ENCODE data around the gene TMC3. TPM values are rescaled to one million over a fixed set of nuclear protein-coding genes. Genes with fewer than 3 reads are reported as not detected.
A peak's percentile ranks its signal among the peaks of the same experiment; 100 is the strongest.

TMC3 gene
- total RNA-seq, 2 experiments from 2014 or later = not detected

- peak; percentile 18 for ATAC-seq (ENCODE audit: poor library complexity)
- TF ChIP-seq, protein P1, sequence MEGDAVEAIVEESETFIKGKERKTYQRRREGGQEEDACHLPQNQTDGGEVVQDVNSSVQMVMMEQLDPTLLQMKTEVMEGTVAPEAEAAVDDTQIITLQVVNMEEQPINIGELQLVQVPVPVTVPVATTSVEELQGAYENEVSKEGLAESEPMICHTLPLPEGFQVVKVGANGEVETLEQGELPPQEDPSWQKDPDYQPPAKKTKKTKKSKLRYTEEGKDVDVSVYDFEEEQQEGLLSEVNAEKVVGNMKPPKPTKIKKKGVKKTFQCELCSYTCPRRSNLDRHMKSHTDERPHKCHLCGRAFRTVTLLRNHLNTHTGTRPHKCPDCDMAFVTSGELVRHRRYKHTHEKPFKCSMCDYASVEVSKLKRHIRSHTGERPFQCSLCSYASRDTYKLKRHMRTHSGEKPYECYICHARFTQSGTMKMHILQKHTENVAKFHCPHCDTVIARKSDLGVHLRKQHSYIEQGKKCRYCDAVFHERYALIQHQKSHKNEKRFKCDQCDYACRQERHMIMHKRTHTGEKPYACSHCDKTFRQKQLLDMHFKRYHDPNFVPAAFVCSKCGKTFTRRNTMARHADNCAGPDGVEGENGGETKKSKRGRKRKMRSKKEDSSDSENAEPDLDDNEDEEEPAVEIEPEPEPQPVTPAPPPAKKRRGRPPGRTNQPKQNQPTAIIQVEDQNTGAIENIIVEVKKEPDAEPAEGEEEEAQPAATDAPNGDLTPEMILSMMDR (IDR thresholded peaks at IDR 0.05) = no peak
- H3K9me3 ChIP-seq (ENCODE audit: control insufficient read depth in 1 of 2, insufficient read depth in 1 of 2, low read length in 2 of 2) = no peaks in the 10 kb centered on the region
- Mint-ChIP-seq H3K4me3 (peak overlapping the region; percentile 99), H3K9me3 (no peaks in the 10 kb centered on the region), H3K4me1 (ENCODE audit: low read depth) (peaks cover 80% of the 10 kb centered on the region), H3K27me3 (no peaks in the 10 kb centered on the region), H3K36me3 (ENCODE audit: low read depth) (peaks cover 100% of the 10 kb centered on the region), H3K27ac (peak overlapping the region; percentile 92)
- peak in 3 of 14 experiments; percentile 31 to 62 (median 57) for DNase-seq
- H3K27me3 ChIP-seq (ENCODE audit: control insufficient read depth in 1 of 2, insufficient read depth in 2 of 2, low read length in 2 of 2) = no peaks in the 10 kb centered on the region
- H3K36me3 ChIP-seq (ENCODE audit: insufficient read depth, low read length) = peaks cover 100% of the 10 kb centered on the region
- peak overlapping the region; percentile 96 for H3K4me3 ChIP-seq (ENCODE audit: low read length)
- H3K27ac ChIP-seq (ENCODE audit: low read depth in 1 of 2, low read length in 2 of 2) = peak overlapping the region; percentile 56 to 95
- intact Hi-C loops (cut with DNase I, micrococcal nuclease) = loop anchor here in 1 of 2 experiments (1.0 to 2.0 kb wide), 2 partner anchors 8 to 29 kb away; no protein-coding TSS in a partner anchor
- CTCF ChIA-PET = interaction anchor here (1.1 to 2.5 kb wide), 5 partner anchors 11 to 38 kb away, joined by 3 to 11 read pairs (median 5); no protein-coding TSS in a partner anchor
- H3K4me1 ChIP-seq (ENCODE audit: insufficient read depth, low read length) = peaks cover 75% of the 10 kb centered on the region
- POLR2A ChIA-PET = interaction anchor here (0.9 to 22.8 kb wide), 8 partner anchors 8 to 38 kb away, joined by 3 to 472 read pairs (median 4); no protein-coding TSS in a partner anchor
These were observed 69.8 kb downstream of the TMC3 start for GRCh38 chr15:81304226-81304625.

- H3K27me3 ChIP-seq (ENCODE audit: control insufficient read depth in 1 of 2, insufficient read depth in 2 of 2, low read length in 2 of 2) = no peaks in the 10 kb centered on the region
- peak overlapping the region; percentile 56 to 95 for H3K27ac ChIP-seq (ENCODE audit: low read depth in 1 of 2, low read length in 2 of 2)
- H3K9me3 ChIP-seq (ENCODE audit: control insufficient read depth in 1 of 2, insufficient read depth in 1 of 2, low read length in 2 of 2) = no peaks in the 10 kb centered on the region
- CTCF ChIA-PET = interaction anchor here (0.7 to 6.4 kb wide), 7 partner anchors 10 to 38 kb away, joined by 3 to 35 read pairs (median 5); no protein-coding TSS in a partner anchor
- H3K4me3 ChIP-seq (ENCODE audit: low read length) = peak overlapping the region; percentile 96
- intact Hi-C loops (cut with DNase I, micrococcal nuclease) = loop anchor here in 1 of 2 experiments (1.0 to 2.0 kb wide), 2 partner anchors 7 to 29 kb away; no protein-coding TSS in a partner anchor
- peak overlapping the region; percentile 99 for H3K4me3 Mint-ChIP-seq
- no peaks in the 10 kb centered on the region for H3K27me3 Mint-ChIP-seq
- H3K4me1 ChIP-seq (ENCODE audit: insufficient read depth, low read length) = peaks cover 75% of the 10 kb centered on the region
- POLR2A ChIA-PET = interaction anchor here (0.9 to 22.8 kb wide), 9 partner anchors 2 to 37 kb away, joined by 3 to 472 read pairs (median 20); partner anchors contain the start of gene STARD5
- H3K4me1 Mint-ChIP-seq (ENCODE audit: low read depth) = peaks cover 78% of the 10 kb centered on the region
- TF ChIP-seq, protein P1 (IDR thresholded peaks at IDR 0.05) = no peak
- ATAC-seq (ENCODE audit: poor library complexity) (peak; percentile 76), DNase-seq (peak in 8 of 14 experiments; percentile 40 to 66 (median 58))
- H3K9me3 Mint-ChIP-seq = no peaks in the 10 kb centered on the region
- H3K36me3 ChIP-seq (ENCODE audit: insufficient read depth, low read length) = peaks cover 98% of the 10 kb centered on the region
- H3K36me3 Mint-ChIP-seq (ENCODE audit: low read depth) = peaks cover 100% of the 10 kb centered on the region
- peak overlapping the region; percentile 92 for H3K27ac Mint-ChIP-seq
These were observed 70.5 kb downstream of the TMC3 start for GRCh38 chr15:81303244-81304225.

GRCh38 chr15:81302701-81303109 lies 71.3 kb downstream of the TMC3 start:
- no peaks in the 10 kb centered on the region for H3K9me3 Mint-ChIP-seq
- peak overlapping the region; percentile 99 for H3K4me3 Mint-ChIP-seq
- intact Hi-C loops (cut with DNase I, micrococcal nuclease) = no loop called here
- CTCF ChIA-PET = interaction anchor here (0.7 to 6.4 kb wide), 2 partner anchors 27 to 37 kb away, joined by 3 to 35 read pairs; no protein-coding TSS in a partner anchor
- H3K4me1 Mint-ChIP-seq (ENCODE audit: low read depth) = peaks cover 72% of the 10 kb centered on the region
- peaks cover 95% of the 10 kb centered on the region for H3K36me3 ChIP-seq (ENCODE audit: insufficient read depth, low read length)
- H3K27ac ChIP-seq (ENCODE audit: low read depth in 1 of 2, low read length in 2 of 2) = peak overlapping the region; percentile 61 to 95
- H3K4me3 ChIP-seq (ENCODE audit: low read length) = peak overlapping the region; percentile 96
- no peaks in the 10 kb centered on the region for H3K27me3 ChIP-seq (ENCODE audit: control insufficient read depth in 1 of 2, insufficient read depth in 2 of 2, low read length in 2 of 2)
- peaks cover 75% of the 10 kb centered on the region for H3K4me1 ChIP-seq (ENCODE audit: insufficient read depth, low read length)
- ATAC-seq (ENCODE audit: poor library complexity) = peak; percentile 21
- peak in 4 of 14 experiments; percentile 49 to 62 (median 56) for DNase-seq
- H3K27me3 Mint-ChIP-seq = no peaks in the 10 kb centered on the region
- TF ChIP-seq, protein P1 (IDR thresholded peaks at IDR 0.05) = no peak
- H3K9me3 ChIP-seq (ENCODE audit: control insufficient read depth in 1 of 2, insufficient read depth in 1 of 2, low read length in 2 of 2) = no peaks in the 10 kb centered on the region
- peaks cover 100% of the 10 kb centered on the region for H3K36me3 Mint-ChIP-seq (ENCODE audit: low read depth)
- POLR2A ChIA-PET = interaction anchor here (1.1 to 22.8 kb wide), 11 partner anchors 3 to 97 kb away, joined by 3 to 472 read pairs (median 11); partner anchors contain the start of gene STARD5
- H3K27ac Mint-ChIP-seq = peak overlapping the region; percentile 92

Measured in CD4-positive, alpha-beta T cell (primary cell).